GM18508 (cell line): Measurements from ENCODE around the gene STAC2.

Experiments
- ATAC-seq: cut with Tn5 transposase; IDR thresholded peaks from one replicate; pipeline ENCODE4 v1.9.1; 2021; ENCODE audit warnings: moderate number of reproducible peaks; ENCODE audit not compliant: insufficient read depth, unreplicated experiment

The STAC2 gene

GRCh38 chr17:39212841-39213480, 12.8 kb downstream of the STAC2 start:
- ATAC-seq: no peak

- ATAC-seq: no peak
Measured at GRCh38 chr17:39212195-39212810, 13.4 kb downstream of the STAC2 start.

GRCh38 chr17:39210093-39210434, 15.7 kb downstream of the STAC2 start:
- ATAC-seq: no peak

- no peak for ATAC-seq
Measured at GRCh38 chr17:39209317-39210092, 16.2 kb downstream of the STAC2 start.

- no peak for ATAC-seq
Measured at GRCh38 chr17:39208893-39209292, 16.9 kb downstream of the STAC2 start.

GRCh38 chr17:39208136-39208535, 17.6 kb downstream of the STAC2 start:
- ATAC-seq: no peak

- no peak for ATAC-seq
Measured at GRCh38 chr17:39205112-39205526, 20.6 kb downstream of the STAC2 start.

- ATAC-seq: no peak
Measured at GRCh38 chr17:39204245-39204644, 21.5 kb downstream of the STAC2 start.

- ATAC-seq: no peak
Measured at GRCh38 chr17:39200957-39201510, 24.7 kb downstream of the STAC2 start.

GRCh38 chr17:39200070-39200879, 25.5 kb downstream of the STAC2 start, which contains the start of gene RPL19:
Gene RPL19 (plus strand): TSS chr17:39200283. CDS start chr17:39200345, 62 bp downstream.
- no peak for ATAC-seq

- no peak for ATAC-seq
Measured at GRCh38 chr17:39199820-39200069, 26.0 kb downstream of the STAC2 start.

GRCh38 chr17:39198186-39198566, 27.6 kb downstream of the STAC2 start:
- ATAC-seq: no peak

GRCh38 chr17:39197380-39198185, 28.2 kb downstream of the STAC2 start, which contains the start of gene CACNB1:
Gene CACNB1 (minus strand): TSS chr17:39197669. CDS start chr17:39197495, 174 bp downstream.
- ATAC-seq: no peak

- no peak for ATAC-seq
Measured at GRCh38 chr17:39196808-39197291, 28.9 kb downstream of the STAC2 start.

GRCh38 chr17:39196241-39196807, 29.4 kb downstream of the STAC2 start:
- no peak for ATAC-seq

GRCh38 chr17:39195568-39196160, 30.1 kb downstream of the STAC2 start:
- no peak for ATAC-seq

- ATAC-seq: no peak
Measured at GRCh38 chr17:39194985-39195524, 30.7 kb downstream of the STAC2 start.

- no peak for ATAC-seq
Measured at GRCh38 chr17:39194089-39194984, 31.4 kb downstream of the STAC2 start.
